Dedifferentiated amniotic fluid mesenchymal stem cell (primary cell): Measurements from ENCODE around the gene FLNC.

Source experiments
- DNase-seq: peaks from one replicate; pipeline ENCODE4 v3.0.0-alpha.2; 2016; ENCODE audit errors: extremely low spot score

FLNC gene

DNA sequence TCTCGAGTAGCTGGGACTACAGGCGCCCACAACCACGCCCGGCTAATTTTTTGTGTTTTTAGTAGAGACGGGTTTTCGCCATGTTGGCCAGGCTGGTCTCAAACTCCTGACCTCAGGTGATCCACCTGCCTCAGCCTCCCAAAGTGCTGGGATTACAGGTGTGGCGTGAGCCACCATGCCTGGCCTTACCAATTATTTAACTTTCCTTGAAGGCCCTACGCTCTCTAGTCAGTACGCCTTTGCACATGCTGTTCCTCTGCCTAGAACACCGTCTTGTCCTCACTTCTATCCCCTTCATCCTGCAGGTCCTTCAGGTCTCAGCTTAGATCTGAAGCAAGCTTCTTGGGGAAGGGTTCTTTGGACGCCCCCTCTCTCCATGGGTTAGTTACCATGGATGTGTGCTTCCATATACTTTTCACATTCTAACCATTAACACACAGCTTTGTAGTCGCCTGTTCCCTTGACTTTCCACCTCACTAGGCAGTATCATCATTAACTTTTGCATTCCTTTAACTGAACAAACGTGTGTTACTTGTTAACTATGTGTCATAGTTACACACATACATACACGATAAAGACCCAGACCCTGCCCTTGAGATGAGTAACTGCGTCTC lies 31.9 kb downstream of the FLNC start:
- no peak for DNase-seq

DNA sequence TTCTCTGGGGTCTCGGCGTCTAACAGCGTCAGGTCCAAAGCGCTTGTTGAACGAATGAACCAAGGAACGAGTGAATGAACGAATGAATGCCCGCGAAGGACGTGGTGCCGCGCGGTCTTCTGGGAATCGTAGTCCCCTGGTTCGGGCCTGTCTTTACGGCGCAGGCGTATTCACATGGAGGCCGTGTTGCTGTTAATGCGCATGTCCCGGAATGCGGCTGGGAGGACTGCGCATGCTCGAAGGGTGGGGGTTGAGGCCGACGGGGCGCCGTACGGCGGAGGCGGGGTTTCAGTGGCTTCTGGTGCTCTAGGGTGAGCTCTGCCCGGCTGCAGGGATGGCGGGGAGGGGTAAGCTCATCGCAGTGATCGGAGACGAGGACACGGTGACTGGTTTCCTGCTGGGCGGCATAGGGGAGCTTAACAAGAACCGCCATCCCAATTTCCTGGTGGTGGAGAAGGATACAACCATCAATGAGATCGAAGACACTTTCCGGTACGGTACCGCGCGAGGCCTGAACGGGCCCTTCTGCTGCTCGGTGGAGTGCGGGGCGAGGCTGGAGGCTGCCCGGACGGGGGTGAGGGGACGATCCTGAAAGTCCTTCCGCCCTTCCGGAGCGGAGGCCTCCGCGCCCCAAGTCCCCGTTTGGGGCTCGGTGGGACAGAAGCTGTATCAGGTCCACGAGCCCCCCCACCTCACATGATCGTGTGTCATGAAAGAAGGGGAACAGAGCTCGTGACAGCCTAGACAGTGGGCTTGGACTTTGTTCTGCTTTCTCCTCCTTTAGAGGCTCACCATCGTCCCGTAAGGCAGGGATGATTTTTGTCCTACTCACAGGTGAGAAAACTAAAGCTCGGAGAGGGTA lies 32.6 kb downstream of the FLNC start, which contains the start of gene ATP6V1F:
TSS of gene ATP6V1F (plus strand) at position 286 of the 862 bp plus-strand sequence. CDS start at position 335, 49 bp downstream.
- peak; percentile 93 for DNase-seq

DNA sequence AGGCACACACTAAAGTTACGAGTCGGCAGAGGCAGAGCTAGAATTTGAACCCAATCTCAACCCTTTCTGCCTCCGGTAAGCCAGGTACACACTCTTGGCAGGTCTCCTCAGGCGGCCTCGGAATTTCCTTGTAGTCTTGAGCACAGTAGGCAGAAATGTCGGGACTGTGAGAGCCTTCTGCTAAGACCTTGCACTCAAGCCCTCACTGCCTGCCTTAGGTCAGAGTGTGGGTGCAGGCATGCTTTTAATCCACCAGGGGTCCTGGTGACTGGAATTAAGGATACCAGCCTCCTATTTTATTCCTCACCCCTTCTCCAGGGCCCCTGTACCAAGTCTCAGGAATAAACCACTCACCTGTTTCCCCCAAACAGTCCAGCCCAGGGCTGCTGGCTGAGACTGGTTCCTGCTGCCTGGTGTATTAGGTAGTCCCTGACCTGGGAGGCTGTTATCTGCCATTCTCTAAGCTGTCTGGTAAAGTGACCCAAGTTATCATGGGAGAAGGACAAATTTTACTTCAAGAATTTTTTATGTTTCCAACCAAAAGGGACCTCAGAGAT lies 33.3 kb downstream of the FLNC start:
- DNase-seq: peak; percentile 55

DNA sequence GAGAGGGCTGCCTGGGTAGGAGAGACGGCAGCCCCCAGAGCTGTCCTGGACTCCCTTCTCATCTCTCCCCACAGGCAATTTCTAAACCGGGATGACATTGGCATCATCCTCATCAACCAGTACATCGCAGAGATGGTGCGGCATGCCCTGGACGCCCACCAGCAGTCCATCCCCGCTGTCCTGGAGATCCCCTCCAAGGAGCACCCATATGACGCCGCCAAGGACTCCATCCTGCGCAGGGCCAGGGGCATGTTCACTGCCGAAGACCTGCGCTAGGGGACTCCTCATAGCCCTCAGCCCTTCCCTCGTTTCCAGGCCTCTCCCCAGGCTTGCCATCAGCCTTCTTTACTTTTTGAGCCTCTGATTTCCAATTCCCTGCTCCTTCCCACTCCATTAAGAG lies 35.1 kb downstream of the FLNC start:
- no peak for DNase-seq

DNA sequence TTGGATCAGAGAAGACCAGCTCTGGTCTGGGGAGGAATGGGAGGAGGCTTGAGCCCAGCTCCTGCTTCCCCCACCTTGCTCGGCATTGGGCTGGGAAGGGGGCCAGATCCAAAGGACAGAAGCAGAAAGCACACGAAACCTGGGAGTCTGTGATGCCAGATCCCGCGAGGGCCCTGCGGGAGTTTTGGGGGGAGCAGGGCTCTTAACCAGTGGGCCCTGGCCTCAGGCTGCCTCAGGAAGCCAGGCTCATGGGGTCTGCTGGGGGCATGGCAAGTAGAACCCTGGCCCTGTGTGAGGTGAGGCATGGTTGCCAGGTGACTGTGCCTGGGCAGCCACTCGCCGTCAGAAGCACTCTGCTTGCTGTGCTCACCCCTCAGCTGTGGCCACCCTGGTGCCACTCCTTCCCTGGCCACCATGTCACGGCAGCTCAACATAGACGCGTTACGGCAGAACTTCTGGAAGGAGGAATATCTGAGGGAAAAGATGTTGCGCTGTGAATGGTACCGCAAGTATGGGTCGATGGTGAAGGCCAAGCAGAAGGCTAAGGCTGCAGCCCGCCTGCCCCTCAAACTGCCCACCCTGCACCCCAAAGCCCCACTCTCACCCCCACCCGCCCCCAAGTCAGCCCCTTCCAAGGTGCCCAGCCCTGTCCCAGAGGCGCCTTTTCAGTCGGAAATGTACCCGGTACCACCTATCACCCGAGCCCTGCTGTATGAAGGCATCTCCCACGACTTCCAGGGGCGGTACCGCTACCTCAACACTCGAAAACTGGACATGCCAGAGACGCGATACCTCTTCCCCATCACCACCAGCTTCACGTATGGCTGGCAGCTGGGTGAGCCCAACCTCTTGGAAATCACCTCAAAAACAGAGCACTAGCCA lies 36.0 kb downstream of the FLNC start:
- no peak for DNase-seq

DNA sequence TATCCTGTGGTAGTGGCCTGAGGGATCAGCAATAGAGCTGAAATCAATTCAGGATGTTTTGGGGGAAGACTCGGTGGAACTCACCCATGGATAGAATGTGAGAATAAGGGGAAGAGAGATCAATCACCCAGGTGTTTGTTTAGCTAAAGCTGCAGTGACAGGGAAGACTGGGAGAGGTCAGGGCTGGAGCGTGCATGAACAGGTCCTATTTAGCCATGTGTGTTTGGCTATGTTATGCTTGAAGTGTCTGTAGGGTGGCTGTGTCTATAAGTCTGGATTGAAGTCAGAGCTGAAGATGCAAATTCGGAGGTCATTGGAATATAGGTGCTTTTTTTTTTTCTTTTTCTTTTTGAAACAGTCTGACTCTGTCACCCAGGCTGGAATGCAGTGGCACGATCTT lies 37.0 kb downstream of the FLNC start:
- no peak for DNase-seq

DNA sequence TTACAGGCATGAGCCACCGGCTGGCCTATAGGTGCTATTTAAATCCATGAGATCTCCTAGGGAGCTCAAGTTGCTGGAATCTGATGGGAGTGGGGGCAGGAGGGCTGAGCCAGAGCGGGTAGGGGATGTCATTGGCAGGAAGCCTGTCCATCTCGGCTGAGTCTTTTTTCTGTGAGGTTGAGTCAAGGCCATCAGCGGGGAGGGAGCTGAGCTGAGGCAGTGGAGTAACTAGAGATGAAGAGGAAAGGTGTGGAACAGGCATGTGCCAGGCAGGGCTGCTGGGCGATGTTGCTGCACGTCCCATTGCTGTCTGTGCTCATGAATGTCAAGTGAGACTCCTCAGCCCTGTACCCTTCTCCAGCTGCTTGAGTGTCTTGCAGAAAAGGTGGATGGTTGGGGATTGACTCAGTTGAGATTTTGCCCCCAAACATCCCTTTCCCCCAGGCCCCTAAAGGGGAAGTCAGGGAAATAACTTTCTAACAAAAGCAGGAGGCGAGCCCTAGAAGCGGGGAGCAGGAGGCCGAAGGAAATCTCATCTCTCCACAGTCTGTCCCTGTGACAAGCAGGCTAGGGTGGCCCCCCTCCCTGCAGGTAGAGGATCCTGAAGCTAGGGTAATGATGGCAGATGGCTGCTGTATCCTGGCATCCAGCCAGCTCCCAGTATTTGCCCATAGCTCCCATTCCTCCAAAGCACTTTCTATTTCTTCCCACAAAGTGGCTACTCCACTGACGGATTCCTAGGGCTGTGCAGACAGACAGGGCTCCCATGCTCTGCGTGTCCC lies 37.8 kb downstream of the FLNC start:
- no peak for DNase-seq

DNA sequence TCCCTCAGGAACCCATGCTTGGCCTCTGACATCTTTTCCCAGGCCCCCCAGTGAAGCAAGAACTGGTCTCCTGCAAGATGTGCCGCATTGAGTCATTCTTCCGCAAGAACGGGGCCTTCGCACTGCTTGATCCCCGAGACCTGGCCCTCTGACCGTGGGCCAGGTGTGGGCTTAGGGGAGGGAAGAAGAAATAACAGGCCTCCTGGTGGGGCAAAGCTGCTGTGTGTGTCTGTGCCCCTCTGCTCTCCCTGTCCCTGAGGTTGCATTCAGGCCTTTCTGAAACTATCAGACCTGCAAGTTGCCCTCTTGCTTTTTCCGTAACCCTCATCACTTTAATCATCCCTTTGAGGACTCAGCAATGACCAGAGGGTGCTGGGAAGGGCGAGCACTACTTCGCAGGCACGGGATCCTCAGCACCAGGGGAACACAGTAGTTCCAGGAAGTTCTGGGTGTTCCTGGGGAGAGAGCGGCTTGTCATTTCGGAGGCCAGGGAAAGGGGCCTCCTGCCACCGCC lies 38.5 kb downstream of the FLNC start:
- no peak for DNase-seq

DNA sequence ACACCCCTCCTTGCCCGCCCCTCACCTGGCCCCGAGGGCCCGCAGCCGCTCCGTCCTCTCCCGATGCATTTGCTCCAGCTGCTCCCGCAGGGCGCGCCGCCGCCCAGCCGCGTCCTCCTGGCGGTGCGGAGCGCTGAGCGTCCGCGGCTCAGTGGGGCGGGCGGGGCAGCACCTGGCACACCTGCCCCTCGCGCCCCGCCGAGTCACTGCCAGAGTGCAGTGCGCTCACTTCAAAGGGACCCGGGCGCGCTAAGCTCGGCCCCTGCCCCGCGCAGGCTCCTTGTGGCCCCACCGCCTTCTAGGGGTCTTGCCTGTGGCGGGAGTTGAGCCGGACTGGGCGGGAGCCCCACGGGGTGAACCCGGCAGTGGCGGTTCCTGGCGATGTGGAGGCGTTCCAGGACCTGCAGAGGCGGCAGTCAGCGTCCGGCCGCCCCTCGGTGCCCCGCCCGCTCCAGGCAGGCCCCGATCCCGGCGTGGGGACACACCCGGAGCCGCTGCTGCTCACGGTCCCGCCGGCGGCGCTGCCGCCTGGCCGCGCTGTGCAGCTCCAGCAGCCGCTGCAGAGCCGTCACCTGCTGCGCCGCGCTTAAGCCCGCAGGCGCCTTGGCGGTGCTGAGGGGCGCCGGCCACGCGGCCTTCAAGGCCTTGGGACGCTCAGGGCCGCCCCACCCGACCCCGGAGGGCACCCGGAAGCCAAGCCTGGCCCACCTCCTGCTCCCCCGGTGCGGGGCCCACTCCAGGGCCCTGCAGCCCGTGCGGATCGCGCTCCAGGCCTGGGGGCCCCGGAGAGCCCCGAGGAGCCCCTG lies 39.1 kb downstream of the FLNC start:
- DNase-seq: no peak

DNA sequence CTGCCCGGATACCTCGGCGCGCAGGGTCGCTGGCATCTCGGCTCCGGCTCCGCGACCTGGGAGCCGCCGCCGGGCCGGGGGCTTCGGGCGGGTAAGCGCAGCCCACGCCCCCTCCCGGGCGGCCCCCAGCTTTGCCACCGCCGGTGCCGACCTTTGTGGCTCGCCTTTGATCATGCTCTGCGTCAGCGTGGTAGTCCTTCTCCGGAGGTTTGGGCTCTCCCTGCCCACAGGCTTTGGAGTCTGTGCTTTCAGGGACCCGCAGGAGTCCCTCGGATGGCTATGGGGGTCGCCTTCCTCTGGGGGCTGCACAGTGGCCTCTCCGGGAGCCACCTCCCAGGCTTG lies 39.7 kb downstream of the FLNC start:
- DNase-seq: no peak

DNA sequence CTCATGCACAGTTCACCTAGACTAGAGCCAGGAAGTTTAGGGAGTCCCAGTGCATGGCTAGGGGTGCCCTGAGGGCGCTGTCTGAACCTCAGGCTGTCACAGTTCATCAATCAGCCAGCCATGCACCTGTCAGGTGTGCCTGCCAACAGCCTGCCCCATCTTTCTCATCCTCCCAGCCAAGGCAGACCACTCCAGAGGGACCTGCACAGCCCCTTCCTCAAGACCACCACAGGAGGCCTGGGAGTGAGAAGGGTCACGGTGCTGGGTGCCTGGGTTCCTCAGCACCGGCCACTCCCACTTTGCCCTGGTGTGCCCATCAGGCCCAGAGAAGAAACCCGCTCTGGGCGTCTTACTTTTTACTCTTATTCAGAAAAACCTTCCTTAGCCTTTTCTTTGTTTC lies 40.8 kb downstream of the FLNC start:
- no peak for DNase-seq

DNA sequence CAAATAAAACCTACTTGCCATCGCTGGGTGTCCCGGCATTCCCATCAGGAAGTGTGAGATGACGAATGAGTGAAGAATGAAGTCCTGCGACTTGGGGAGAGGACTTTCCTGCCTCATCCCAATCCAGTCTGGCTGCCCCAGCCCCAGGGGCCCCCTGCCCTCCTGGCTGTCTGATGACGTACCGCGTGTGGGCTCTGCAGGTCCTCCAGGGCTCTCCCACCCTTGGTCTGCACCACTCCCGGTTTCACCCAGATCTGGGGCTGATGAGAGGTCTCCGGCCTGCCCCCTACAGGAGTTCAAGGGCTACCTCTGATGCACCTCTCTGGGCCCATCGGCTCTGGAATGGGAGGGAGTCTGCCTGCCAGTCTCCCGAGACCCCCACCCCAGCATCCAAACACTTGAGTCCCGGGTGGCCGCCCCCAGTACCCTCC lies 42.2 kb downstream of the FLNC start:
- no peak for DNase-seq

DNA sequence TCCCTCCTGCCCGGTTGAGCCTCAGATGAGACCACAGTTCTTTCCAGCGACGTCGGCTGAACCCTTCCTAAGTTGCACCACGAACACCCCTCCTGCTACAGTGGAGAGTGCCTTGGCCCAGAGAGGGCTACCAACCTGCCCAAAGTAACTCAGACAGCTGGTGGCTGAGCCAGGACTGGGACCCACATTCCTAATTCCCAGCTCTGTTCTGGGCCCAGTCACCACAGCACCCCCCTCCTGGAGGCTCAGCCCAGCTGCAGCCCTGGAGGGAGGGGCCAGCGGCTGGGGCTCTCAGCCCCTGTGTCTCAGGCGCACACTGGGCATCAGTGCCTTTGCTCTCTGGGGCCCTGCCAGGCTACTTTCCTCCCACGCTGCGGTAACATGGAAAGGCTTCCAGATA lies 43.0 kb downstream of the FLNC start:
- DNase-seq: no peak

DNA sequence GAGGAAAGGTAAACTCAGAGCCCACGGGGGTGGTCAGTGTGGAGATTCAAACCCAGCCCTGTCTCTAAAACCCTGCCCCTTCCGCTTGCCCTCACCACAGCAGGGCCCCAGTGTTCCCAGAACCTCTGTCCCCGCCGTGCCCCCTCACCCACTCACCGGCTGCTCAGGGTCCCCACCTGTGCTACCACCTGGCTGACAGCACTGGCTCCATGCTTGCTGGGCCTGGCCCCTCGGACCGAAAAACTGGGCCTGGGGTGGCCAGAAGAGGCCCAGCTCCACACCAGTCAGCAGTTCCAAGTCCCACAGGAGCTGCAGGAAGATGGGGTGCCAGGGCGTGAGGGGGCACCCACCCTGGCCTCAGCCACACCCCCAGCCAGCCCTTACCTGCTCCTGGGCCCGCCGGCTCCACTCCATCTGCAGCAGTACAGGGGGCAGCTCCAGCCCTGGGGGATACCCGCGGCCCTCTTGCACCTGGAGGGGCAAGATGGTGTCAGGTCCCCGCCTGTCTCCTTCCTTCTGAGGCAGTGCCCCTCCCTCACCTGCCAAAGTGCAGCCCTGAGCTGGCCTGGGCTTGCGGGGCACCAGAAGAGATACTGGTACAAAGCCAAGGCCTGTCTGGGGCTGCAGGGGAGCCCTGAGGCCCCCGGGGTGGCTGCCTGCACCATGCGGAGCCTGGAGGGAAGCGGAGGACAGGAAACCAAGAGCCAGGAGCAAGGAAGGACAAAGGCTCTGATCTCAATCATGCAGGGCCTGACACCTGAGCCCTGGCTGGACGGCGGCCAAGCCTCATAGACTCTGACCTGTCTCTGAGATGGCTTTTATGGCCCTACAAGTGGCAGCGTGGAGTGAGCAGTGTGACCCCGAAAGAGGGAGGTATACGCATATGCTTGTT lies 44.2 kb downstream of the FLNC start:
- no peak for DNase-seq

DNA sequence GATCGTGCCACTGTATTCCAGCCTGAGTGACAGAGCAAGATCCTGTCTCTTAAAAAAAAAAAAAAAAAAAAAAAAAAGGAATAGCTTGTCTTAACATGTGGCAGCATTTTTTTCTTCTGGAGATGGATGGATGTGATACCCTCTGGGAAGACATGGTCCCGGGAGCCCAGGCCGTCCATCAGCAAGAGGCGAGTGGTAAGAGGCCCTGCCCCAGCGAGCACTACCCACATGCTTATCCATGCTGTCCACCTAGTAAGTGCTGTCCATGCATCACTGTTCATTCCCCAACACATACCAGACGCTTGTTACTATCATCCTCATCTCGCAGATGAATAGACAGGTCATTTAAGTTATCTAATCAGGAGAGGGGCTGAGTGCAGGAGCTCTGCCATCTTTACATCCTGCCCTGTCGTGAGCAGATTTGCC lies 45.3 kb downstream of the FLNC start:
- no peak for DNase-seq

DNA sequence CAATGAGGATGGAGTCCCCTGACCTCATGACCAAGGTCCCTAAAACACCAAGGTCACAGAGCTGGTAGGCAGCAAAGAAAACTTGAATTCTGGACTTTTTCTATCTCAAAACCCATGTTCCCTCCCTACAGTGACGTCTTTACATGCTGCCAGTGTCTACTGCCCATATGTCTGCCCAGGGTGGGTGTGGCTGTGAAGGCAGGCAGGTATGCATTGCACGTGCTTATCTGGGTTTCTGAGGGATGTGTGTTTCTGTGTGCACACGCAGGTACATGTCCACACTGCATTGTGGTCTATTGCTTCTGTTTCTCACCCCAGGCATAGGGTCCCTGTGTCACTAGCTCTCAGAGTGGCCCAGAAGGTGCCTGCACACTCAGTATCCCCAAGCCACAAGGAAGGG lies 45.9 kb downstream of the FLNC start:
- no peak for DNase-seq

DNA sequence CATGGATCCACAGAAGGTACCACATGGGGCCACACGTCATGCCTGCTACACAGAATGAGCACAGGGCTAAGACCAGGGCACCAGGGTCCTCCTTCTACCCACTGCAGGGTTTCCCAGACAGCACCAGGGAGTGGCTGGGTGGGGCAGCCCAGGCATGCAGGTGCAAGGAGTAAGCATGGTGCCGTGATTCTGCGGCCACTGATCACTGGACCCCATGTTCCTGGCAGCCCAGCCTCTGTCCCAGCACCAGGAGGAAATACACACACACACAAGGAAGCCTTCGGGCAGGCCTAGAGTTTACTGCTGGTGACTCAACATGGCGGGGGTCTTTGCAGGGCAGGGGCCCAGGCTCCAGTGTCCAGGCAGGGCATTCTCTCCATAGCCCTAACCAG lies 46.4 kb downstream of the FLNC start:
- DNase-seq: no peak

DNA sequence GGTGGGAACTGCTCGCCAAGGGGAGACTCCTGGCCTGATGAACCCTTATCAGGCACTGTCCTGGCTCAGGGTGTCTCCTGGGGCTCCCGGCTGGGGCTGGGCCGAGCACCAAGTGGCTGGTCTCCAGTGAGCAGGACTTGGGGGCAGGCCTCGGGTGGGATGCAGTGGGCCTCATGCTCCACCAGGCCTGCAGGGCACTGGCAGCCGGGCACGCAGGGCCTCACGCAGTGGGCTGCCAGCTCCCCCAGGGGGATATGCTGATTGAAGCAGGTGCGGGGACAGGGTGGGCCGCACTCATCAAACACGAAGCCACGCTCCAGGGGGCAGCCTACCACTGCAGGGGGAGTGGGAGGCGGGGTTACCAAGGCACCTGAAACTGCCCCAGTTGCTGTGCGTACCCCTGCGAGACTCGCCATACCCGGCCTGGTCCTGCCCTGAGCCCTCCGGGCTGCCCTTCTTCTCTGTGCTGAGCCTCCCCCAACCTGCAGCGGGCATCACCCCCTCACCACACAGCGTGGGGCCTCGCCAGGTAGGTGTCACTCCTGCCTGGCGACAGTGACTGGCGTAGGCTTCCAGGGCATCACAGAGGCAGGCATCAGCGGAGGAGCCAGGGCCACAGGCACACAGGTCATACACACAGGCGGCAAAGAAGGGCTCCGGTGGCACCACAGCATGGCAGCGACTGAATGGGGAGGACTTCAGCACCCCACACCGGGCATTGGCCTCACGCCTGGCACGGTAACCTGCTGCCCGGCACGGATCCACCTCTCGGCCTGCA lies 47.0 kb downstream of the FLNC start:
- DNase-seq: no peak

DNA sequence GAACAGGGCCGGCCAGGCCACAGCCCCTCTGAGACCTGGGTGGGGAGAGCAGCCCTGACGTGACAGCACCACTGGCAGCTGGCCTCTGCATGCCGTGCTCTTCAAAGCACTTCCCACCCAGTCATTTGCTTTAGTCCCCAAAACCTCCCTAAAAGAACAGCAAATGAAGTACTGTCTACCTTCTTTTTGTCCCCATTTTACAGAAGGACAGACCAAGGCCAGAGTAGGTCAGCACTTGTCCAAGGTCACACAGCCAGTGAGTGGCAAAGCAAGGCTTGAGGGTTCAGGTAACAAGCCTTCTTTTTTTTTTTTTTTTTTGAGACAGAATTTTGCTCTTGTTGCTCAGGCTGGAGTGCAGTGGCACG lies 47.5 kb downstream of the FLNC start:
- no peak for DNase-seq
